ENCODE measurements around the gene FGA.
A peak's percentile ranks its signal among the peaks of the same experiment; 100 is the strongest.

Gene FGA

GRCh38 chr4:154578919-154579318, 11.6 kb downstream of the FGA start:
- DNase-seq: no peak

DNA sequence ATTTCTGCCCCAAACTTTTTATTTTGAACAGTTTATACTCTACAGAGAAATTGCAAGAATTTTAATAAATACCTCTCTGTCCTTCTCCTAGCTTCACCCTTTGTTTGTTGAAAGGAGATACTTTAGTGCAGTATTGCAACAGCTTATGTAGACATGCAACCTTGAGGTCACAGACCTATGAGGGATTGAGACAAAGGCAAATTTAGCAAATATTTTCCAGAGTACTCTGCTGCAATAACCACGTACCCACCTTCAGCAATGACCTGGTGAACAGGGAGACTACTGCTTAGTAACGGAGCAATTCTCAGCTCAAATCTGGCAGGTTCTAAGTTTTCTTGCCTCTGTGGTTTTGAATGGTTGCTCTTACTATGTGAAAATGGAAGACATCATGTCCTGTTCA, 13.2 kb downstream of the FGA start:
- DNase-seq: no peak

DNA sequence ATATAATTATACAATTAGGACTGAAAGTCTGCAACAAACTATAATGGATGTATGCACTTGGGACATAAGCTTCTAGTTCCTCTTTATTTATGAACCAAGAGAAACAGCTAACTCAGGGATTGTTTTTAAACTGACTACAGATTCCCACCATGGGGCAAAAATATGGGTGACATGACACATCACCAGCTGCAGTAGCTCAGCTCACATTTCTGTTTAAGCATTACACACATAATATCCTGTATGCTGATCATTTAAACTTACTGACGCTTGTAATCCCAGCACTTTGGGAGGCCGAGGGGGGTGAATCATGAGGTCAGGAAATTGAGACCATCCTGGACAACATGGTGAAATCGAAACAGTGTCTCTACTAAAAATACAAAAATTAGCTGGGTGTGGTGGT, 16.2 kb downstream of the FGA start:
- no peak for DNase-seq

GRCh38 chr4:154573190-154573870, 17.2 kb downstream of the FGA start:
- DNase-seq: no peak

DNA sequence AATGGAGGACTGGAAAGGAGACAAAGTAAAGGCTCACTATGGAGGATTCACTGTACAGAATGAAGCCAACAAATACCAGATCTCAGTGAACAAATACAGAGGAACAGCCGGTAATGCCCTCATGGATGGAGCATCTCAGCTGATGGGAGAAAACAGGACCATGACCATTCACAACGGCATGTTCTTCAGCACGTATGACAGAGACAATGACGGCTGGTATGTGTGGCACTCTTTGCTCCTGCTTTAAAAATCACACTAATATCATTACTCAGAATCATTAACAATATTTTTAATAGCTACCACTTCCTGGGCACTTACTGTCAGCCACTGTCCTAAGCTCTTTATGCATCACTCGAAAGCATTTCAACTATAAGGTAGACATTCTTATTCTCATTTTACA, 21.0 kb downstream of the FGA start:
- no peak for DNase-seq

GRCh38 chr4:154569028-154569427, 21.5 kb downstream of the FGA start:
- DNase-seq: no peak

DNA sequence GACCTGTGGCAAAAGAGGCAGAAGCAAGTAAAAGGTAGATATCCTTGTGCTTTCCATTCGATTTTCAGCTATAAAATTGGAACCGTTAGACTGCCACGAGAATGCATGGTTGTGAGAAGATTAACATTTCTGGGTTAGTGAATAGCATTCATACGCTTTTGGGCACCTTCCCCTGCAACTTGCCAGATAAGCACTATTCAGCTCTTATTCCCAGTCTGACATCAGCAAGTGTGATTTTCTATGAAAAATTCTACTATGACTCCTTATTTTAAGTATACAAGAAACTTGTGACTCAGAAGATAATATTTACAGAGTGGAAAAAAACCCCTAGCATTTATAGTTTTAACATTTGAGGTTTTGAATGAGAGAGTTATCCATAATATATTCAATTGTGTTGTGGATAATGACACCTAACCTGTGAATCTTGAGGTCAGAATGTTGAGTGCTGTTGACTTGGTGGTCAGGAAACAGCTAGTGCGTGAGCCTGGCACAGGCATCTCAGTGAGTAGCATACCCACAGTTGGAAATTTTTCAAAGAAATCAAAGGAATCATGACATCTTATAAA, 23.8 kb downstream of the FGA start:
- no peak for DNase-seq

- DNase-seq: no peak
Observed at GRCh38 chr4:154565704-154566103, 24.8 kb downstream of the FGA start.

- no peak for DNase-seq
Observed at GRCh38 chr4:154564311-154564710, 26.2 kb downstream of the FGA start.

GRCh38 chr4:154562697-154563254, 27.8 kb downstream of the FGA start, which contains the start of gene FGB:
TSS of gene FGB (plus strand) at chr4:154563011. CDS start at chr4:154563019, 8 bp downstream.
- DNase-seq: no peak

DNA sequence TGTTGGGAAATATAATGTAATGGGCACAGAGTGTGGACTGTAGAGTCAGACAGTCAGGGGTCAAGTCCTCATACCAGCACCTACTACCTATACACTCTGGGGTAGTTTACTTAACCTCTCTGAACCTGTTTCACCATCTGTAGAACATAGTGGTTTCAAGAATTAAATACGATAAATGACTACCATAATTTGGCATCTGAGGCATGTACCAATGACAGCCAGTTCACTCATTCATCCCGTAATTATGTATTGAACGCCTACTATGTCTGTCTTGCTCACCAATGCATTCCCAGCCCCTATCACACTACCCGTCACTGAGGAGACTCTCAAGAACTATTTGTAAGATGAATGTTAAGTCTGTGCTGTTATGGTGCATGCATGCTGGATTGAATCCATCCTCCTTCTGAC, 29.7 kb downstream of the FGA start:
- DNase-seq: no peak

DNA sequence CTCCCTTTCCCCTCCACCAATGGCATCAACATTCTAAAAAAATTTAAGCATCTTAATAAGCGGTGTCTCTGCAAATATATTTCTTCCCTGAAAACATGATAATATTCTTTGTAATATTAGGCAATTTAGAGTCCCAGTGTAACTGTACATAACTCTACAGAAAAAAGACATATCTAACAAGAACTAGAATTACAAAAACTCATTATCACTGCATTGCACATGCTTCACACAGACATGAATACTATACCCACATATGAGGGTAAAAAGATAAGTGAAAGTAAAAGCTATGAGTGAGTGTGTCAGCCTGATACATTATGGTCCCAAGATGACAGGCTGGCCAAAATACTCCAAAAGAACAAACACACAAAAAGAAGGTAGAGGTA, 30.1 kb downstream of the FGA start:
- no peak for DNase-seq

DNA sequence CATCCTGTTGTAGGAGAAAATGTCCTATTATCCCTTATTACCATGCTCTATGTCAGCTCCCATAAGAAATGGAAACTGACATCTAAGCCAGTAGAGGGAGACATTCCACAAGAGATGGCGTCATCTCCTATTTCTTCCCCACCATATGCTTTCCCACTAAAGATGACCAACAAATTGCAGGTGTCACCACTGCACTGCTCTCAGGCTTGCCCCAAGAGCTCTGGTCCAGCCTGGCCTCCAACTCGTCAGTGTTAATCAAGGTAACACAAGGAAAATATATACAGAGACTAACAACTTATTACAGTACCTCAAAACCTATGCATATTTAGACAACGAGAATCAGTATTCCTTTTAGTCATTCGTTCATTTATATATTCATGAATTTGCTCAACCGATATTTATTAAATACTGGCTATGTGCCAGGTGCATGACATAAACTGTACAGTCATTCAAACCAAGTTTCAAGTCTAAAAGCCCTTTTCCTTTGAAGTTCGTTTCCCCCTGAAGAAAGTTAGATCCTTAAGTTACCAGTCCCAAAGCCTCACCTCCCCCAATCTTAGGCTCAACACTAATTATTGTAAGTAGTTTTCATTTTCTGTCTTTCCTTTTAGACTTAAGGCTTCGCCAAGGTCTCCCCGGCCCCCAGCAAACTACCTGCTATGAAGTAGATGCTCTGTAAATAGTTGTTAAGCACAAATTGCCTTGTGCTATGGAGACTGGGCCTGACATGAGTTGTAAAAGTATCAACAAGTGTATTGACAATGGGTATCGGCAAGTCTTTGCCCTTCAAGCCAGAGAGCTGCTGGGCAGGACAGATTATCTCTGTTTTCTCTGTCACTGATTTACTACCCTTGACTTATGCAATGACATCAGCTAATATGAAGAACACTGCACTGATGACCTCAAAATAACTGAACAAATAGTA, 30.8 kb downstream of the FGA start:
- DNase-seq: no peak

DNA sequence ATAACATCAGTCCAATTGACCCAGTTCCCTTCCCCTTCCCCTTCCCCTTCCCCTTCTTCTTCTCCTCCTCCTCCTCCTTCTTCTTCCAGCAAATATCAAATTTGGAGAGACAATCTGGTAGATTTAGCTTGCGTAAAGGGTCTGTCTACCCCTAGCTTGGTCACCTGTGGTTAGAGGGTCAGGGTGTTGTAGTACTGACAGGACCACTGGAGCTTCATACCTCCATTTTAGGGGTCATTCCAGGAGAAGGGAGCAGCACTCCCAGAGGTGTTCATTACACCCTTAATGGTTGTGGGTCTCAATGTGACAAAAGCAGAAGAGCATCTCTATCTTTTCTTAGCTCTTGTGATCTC, 31.4 kb downstream of the FGA start:
- DNase-seq: no peak

GRCh38 chr4:154551872-154552686, 38.5 kb downstream of the FGA start:
- DNase-seq: peak; percentile 5

DNA sequence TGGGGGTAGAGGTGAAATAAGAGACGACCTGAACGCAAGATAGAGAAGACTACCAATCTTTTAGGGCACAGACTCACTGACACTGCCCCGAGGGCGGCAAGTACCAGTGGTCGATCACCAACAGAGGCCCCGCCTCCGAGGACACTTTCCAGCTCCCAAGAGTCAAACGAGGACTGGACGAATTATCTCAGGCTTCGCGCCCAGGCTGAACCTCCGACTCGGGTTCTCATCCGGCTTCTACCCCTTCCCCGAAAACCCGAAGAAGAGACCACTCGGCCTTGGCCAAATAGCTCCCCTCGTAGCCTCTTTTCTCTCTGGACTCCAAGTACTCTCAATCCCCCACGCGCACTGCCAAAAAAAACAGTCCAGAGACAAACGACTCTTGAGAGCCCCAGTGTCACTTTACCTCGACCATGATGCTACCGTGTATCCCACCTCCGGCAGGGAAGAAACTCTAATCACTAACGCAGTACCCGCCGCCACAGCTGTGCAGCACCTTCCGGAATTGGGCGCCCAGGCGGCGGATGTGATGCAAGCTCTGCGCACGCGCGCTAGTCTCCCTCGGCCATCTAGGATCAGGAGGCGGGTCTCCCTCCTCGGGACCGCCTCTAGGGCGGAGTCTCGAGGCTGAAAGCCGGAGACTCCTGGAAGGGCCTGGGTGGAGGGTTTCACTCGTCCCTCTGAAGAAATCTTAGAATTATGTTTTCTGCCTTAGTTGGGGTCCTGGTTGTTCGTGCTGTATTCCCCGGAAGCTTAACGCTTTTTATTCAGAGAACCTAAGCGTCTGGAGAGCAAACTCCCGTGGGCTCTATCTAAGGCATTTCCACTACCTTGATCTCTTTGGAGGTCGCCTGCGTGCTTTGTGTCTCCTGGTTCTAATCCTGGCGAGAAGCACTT, 40.4 kb downstream of the FGA start, which contains the start of gene PLRG1:
Gene PLRG1, minus strand, starts transcription at position 507 of the 897 bp plus-strand sequence. Its CDS starts 92 bp downstream, at position 415.
- peak; percentile 91 for DNase-seq

- no peak for DNase-seq
Observed at GRCh38 chr4:154545689-154546088, 44.9 kb downstream of the FGA start.

DNA sequence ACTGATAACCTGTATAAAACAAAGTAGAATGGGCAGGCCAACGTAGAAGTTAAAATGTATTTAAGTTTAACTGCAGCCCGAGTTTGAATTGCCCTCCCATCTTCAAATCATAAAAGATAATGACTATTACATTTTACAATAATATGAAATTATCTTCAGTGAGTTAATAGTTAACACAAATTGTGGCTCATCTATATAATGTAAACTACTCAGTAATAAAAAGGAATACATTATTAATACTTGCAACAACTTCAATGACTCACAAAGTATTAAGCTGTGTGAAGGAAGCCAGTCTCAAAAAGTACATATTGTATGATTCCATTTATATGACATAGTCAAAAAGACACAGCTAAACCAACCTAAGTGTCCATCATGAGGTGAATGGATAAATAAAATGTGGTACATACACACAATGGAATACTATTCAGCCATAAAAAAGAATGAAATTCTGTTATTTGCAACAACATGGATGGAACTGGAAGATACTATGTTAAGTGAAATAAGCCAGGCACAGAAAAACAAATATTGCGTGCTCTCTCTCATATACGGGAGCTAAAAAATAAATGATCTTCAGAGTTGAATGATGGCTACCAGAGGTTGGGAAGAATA, 48.2 kb downstream of the FGA start:
- DNase-seq: no peak
